Smooth muscle cell of the brain vasculature (primary cell): ENCODE results near the gene MS4A2.
"Not testable (repeated sequence)": the region's sequence is repeated elsewhere in the genome, so short reads cannot be mapped to it uniquely, and the experiment has no call there.

Experiments
- DNase-seq: peaks from one replicate; pipeline ENCODE4 v3.0.0-alpha.2; 2012; ENCODE audit warnings: low read depth, low spot score

MS4A2 gene

GRCh38 chr11:60101368-60101767 is 12.9 kb downstream of the MS4A2 start:
- not testable (repeated sequence) for DNase-seq

GRCh38 chr11:60104471-60105115 is 16.1 kb downstream of the MS4A2 start:
- DNase-seq: not testable (repeated sequence)

GRCh38 chr11:60108631-60109030 is 20.2 kb downstream of the MS4A2 start:
- not testable (repeated sequence) for DNase-seq

- DNase-seq: no peak
Measured at GRCh38 chr11:60111793-60112192, 23.3 kb downstream of the MS4A2 start.

- no peak for DNase-seq
Measured at GRCh38 chr11:60116996-60117790, 28.7 kb downstream of the MS4A2 start.

GRCh38 chr11:60118338-60118737 is 29.9 kb downstream of the MS4A2 start:
- DNase-seq: no peak

GRCh38 chr11:60119710-60120109 is 31.2 kb downstream of the MS4A2 start:
- no peak for DNase-seq

GRCh38 chr11:60121264-60121663 is 32.8 kb downstream of the MS4A2 start:
- DNase-seq: no peak

- no peak for DNase-seq
Measured at GRCh38 chr11:60122414-60123036, 34.1 kb downstream of the MS4A2 start.

- no peak for DNase-seq
Measured at GRCh38 chr11:60124802-60125432, 36.5 kb downstream of the MS4A2 start.

GRCh38 chr11:60125956-60126585 is 37.6 kb downstream of the MS4A2 start:
- no peak for DNase-seq

GRCh38 chr11:60127311-60127811 is 38.9 kb downstream of the MS4A2 start:
- DNase-seq: no peak

- no peak for DNase-seq
Measured at GRCh38 chr11:60128376-60128775, 39.9 kb downstream of the MS4A2 start.

GRCh38 chr11:60128866-60129265 is 40.4 kb downstream of the MS4A2 start:
- not testable (repeated sequence) for DNase-seq

GRCh38 chr11:60129853-60130252 is 41.4 kb downstream of the MS4A2 start:
- no peak for DNase-seq

GRCh38 chr11:60130496-60130895 is 42.0 kb downstream of the MS4A2 start:
- DNase-seq: no peak

GRCh38 chr11:60131912-60132311 is 43.4 kb downstream of the MS4A2 start:
- no peak for DNase-seq

GRCh38 chr11:60133917-60134316 is 45.5 kb downstream of the MS4A2 start:
- no peak for DNase-seq

GRCh38 chr11:60143768-60144167 is 55.3 kb downstream of the MS4A2 start:
- no peak for DNase-seq

GRCh38 chr11:60145677-60146076 is 57.2 kb downstream of the MS4A2 start:
- DNase-seq: no peak
